GM21528 (cell line): Measurements from ENCODE around the gene GLYATL1B.
"Not testable (repeated sequence)": the region's sequence is repeated elsewhere in the genome, so short reads cannot be mapped to it uniquely, and the experiment has no call there.

Experiments
- ATAC-seq: cut with Tn5 transposase; IDR thresholded peaks from one replicate; pipeline ENCODE4 v1.9.1; 2021; ENCODE audit warnings: mild to moderate bottlenecking, moderate library complexity; ENCODE audit not compliant: unreplicated experiment, low FRiP score

Gene GLYATL1B

GRCh38 chr11:59086007-59086406 lies at the start of gene GLYATL1B:
Gene GLYATL1B, plus strand, starts transcription at chr11:59086307. Its CDS starts 0 bp downstream, at chr11:59086307.
- not testable (repeated sequence) for ATAC-seq

GRCh38 chr11:59036542-59036941 lies 49.6 kb upstream of the GLYATL1B start:
- ATAC-seq, result not testable (repeated sequence)

- ATAC-seq, result not testable (repeated sequence)
Observed at GRCh38 chr11:59037434-59037833, 48.7 kb upstream of the GLYATL1B start.

- no peak for ATAC-seq
Observed at GRCh38 chr11:59040607-59041006, 45.5 kb upstream of the GLYATL1B start.

- ATAC-seq, result not testable (repeated sequence)
Observed at GRCh38 chr11:59051383-59051782, 34.7 kb upstream of the GLYATL1B start.

GRCh38 chr11:59052355-59052754 lies 33.8 kb upstream of the GLYATL1B start:
- not testable (repeated sequence) for ATAC-seq

GRCh38 chr11:59053387-59053786 lies 32.7 kb upstream of the GLYATL1B start:
- ATAC-seq, result peak; percentile 63

GRCh38 chr11:59058120-59059033 lies 27.7 kb upstream of the GLYATL1B start:
- ATAC-seq, result peak; percentile 92

GRCh38 chr11:59060096-59060495 lies 26.0 kb upstream of the GLYATL1B start:
- ATAC-seq, result not testable (repeated sequence)

- ATAC-seq, result no peak
Observed at GRCh38 chr11:59062602-59063529, 23.2 kb upstream of the GLYATL1B start.

- not testable (repeated sequence) for ATAC-seq
Observed at GRCh38 chr11:59063996-59064727, 21.9 kb upstream of the GLYATL1B start.

- no peak for ATAC-seq
Observed at GRCh38 chr11:59069087-59069486, 17.0 kb upstream of the GLYATL1B start.

GRCh38 chr11:59076876-59077571 lies 9.1 kb upstream of the GLYATL1B start:
- no peak for ATAC-seq

GRCh38 chr11:59078435-59078834 lies 7.7 kb upstream of the GLYATL1B start:
- ATAC-seq, result no peak

GRCh38 chr11:59079086-59079485 lies 7.0 kb upstream of the GLYATL1B start:
- no peak for ATAC-seq

- not testable (repeated sequence) for ATAC-seq
Observed at GRCh38 chr11:59080421-59080820, 5.7 kb upstream of the GLYATL1B start.

- ATAC-seq, result not testable (repeated sequence)
Observed at GRCh38 chr11:59081430-59082020, 4.6 kb upstream of the GLYATL1B start.

GRCh38 chr11:59088162-59088561 lies 2.1 kb downstream of the GLYATL1B start:
- ATAC-seq, result no peak

- ATAC-seq, result not testable (repeated sequence)
Observed at GRCh38 chr11:59093576-59093975, 7.5 kb downstream of the GLYATL1B start.
